NCI-H510A treated with DMSO at 0.1 percent for 48 hours (cell line): ENCODE results near the gene RAB29.
A peak's percentile ranks its signal among the peaks of the same experiment; 100 is the strongest.

Source experiments
- DNase-seq: peaks from one replicate; lab custom pipeline; 2025; lab: John Stamatoyannopoulos, UW

The RAB29 gene

GRCh38 chr1:205794011-205794730, 18.9 kb upstream of the RAB29 start:
- no peak for DNase-seq

- DNase-seq: no peak
Observed at GRCh38 chr1:205792961-205793673, 17.8 kb upstream of the RAB29 start.

- no peak for DNase-seq
Observed at GRCh38 chr1:205792481-205792881, 17.2 kb upstream of the RAB29 start.

GRCh38 chr1:205791568-205792180, 16.4 kb upstream of the RAB29 start:
- peak; percentile 57 for DNase-seq

- DNase-seq: no peak
Observed at GRCh38 chr1:205787287-205787916, 12.1 kb upstream of the RAB29 start.

GRCh38 chr1:205786601-205787000, 11.3 kb upstream of the RAB29 start:
- no peak for DNase-seq

GRCh38 chr1:205785446-205785845, 10.2 kb upstream of the RAB29 start:
- no peak for DNase-seq

GRCh38 chr1:205783904-205784303, 8.6 kb upstream of the RAB29 start:
- DNase-seq: no peak

- DNase-seq: no peak
Observed at GRCh38 chr1:205783433-205783795, 8.1 kb upstream of the RAB29 start.

GRCh38 chr1:205782627-205783432, 7.5 kb upstream of the RAB29 start:
- no peak for DNase-seq

- DNase-seq: no peak
Observed at GRCh38 chr1:205780335-205780734, 5.1 kb upstream of the RAB29 start.

GRCh38 chr1:205777994-205778393, 2.7 kb upstream of the RAB29 start:
- no peak for DNase-seq

GRCh38 chr1:205775717-205776056, 405 bp upstream of the RAB29 start:
- no peak for DNase-seq

- DNase-seq: peak; percentile 69
Observed at GRCh38 chr1:205774198-205775014, 876 bp downstream of the RAB29 start.

GRCh38 chr1:205772607-205773032, 2.7 kb downstream of the RAB29 start:
- DNase-seq: no peak

- no peak for DNase-seq
Observed at GRCh38 chr1:205770618-205771017, 4.7 kb downstream of the RAB29 start.

- DNase-seq: no peak
Observed at GRCh38 chr1:205769641-205770365, 5.5 kb downstream of the RAB29 start.

- DNase-seq: no peak
Observed at GRCh38 chr1:205767248-205767647, 8.0 kb downstream of the RAB29 start.

GRCh38 chr1:205766570-205766969, 8.7 kb downstream of the RAB29 start:
- DNase-seq: no peak

GRCh38 chr1:205766038-205766437, 9.2 kb downstream of the RAB29 start:
- no peak for DNase-seq
